22Rv1 (cell line): ENCODE measurements around the gene RPL35.

Source experiments
- H3K27ac ChIP-seq: fragments of 450-650 bp; 2 replicates; pipeline ENCODE4 v1.5.1; 2017
- CTCF ChIP-seq: fragments of 450-650 bp; IDR thresholded peaks from 2 replicates; pipeline ENCODE4 v1.5.1; 2017; ENCODE audit warnings: mild to moderate bottlenecking
- ZFX ChIP-seq: fragments of 450-650 bp; IDR thresholded peaks from 2 replicates; pipeline ENCODE4 v1.6.1; 2017; ENCODE audit warnings: antibody characterized with exemption, borderline replicate concordance

The RPL35 gene

GRCh38 chr9:124877021-124877782, 15.4 kb upstream of the RPL35 start:
- no peak for TF ChIP-seq CTCF
- TF ChIP-seq ZFX: no peak
- no peak overlapping the region for H3K27ac ChIP-seq

- H3K27ac ChIP-seq: no peak overlapping the region
- TF ChIP-seq ZFX: no peak
- no peak for TF ChIP-seq CTCF
Measured at GRCh38 chr9:124875501-124875900, 13.7 kb upstream of the RPL35 start.

DNA sequence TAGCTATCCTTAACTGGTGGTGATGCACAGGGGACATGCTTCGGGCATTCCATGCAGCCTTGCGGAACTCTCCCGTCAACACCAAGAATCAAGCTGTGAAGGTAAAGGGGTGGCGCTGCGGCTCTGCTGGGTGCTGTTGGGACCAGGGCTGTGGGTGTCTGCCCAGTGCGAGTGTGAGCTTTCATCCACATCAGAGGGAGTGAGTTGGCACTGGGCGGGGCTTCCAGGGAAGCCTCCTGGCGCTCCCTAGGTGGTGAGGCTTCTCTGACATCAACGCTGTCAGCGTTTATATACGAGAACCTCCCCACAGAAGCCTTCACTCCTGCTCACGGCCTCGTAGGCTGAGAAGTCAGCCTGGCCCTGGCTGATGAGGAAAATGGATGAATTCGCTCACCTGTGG, 11.9 kb upstream of the RPL35 start:
- no peak for TF ChIP-seq CTCF
- no peak for TF ChIP-seq ZFX
- no peak overlapping the region for H3K27ac ChIP-seq

- H3K27ac ChIP-seq: no peak overlapping the region
- no peak for TF ChIP-seq ZFX
- no peak for TF ChIP-seq CTCF
Measured at GRCh38 chr9:124871156-124871561, 9.4 kb upstream of the RPL35 start.

- peak overlapping the region; percentile 98 for H3K27ac ChIP-seq
- TF ChIP-seq ZFX (no peak), CTCF (no peak)
Measured at GRCh38 chr9:124870723-124871122, 9.0 kb upstream of the RPL35 start.

- H3K27ac ChIP-seq: peak overlapping the region; percentile 98
- no peak for TF ChIP-seq CTCF
- no peak for TF ChIP-seq ZFX
Measured at GRCh38 chr9:124869986-124870560, 8.3 kb upstream of the RPL35 start.

GRCh38 chr9:124869466-124869985, 7.8 kb upstream of the RPL35 start:
- H3K27ac ChIP-seq: peak overlapping the region; percentile 98

More at GRCh38 chr9:124869466-124869985, 7.8 kb upstream of the RPL35 start:
- TF ChIP-seq ZFX (no peak), CTCF (no peak)
